ENCODE results near the gene SPC25.
"Not testable (repeated sequence)": the region's sequence is repeated elsewhere in the genome, so short reads cannot be mapped to it uniquely, and the experiment has no call there.

The SPC25 gene

DNA sequence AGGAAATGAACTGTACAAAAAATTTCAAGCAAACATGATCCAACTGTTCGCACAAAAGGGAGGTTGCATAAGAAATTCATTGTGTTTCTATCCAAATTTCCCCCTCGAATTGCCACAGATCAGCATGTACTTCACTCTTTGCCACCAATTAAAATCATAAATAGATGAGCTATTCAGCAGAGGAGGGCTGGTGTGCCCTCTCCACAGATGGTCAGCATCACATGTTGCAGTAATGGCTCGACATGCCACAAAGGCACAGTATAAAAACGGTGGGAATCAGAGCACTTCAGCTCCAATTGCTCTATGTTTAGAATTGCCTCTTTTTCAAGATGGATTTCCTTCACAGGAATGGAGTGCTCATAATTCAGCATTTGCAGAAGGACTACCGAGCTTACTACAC, 10.8 kb upstream of the SPC25 start, which contains the start of gene G6PC2:
G6PC2 (plus strand) TSS at position 289 of the 400 bp plus-strand sequence; CDS start at position 330, 41 bp downstream.
- H3K4me3 ChIP-seq (ENCODE audit: low read length): no peak within 1 kb of the TSS
- H3K27me3 ChIP-seq (ENCODE audit: insufficient read depth, low read length): no peaks in the 10 kb centered on the region
- no peak within 1 kb of the TSS for H3K9ac ChIP-seq (ENCODE audit: low read depth, low read length)
- no peaks in the 10 kb centered on the region for H3K36me3 ChIP-seq (ENCODE audit: insufficient read depth, low read length)
- H3K9me3 ChIP-seq (ENCODE audit: insufficient read depth, low read depth, low read length): no peaks in the 10 kb centered on the region
- 92% methylated on average over 5 of the region's 5 CpGs for WGBS
- H3K27ac ChIP-seq (ENCODE audit: low read depth, low read length): no peak within 1 kb of the TSS
- no peaks in the 10 kb centered on the region for H3K4me1 ChIP-seq (ENCODE audit: insufficient read depth, low read length)

DNA sequence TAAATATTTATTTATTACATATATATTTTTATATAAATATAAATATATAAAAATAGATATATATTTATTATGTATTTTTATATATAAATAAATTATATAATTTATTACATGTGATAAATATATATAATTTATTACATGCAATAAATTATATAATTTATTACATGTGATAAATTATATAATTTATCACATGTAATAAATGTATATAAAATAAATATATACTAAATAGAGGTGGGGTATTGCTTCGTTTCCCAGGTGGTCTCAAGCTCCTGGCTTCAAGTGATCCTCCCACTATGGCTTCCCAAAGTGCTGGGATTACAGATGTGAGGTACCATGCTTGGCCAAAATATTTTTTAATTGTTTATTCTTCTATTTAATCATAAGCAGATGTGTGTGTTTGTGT, 7.2 kb upstream of the SPC25 start:
- Histone ChIP-seq H3K9me3 (ENCODE audit: insufficient read depth, low read depth, low read length) (no peaks in the 10 kb centered on the region), H3K27me3 (ENCODE audit: insufficient read depth, low read length) (no peaks in the 10 kb centered on the region), H3K4me3 (ENCODE audit: low read length) (no peak overlapping the region), H3K9ac (ENCODE audit: low read depth, low read length) (no peak overlapping the region), H3K4me1 (ENCODE audit: insufficient read depth, low read length) (no peaks in the 10 kb centered on the region), H3K27ac (ENCODE audit: low read depth, low read length) (no peak overlapping the region), H3K36me3 (ENCODE audit: insufficient read depth, low read length) (no peaks in the 10 kb centered on the region)
- WGBS: no CpG with 5 or more reads among the region's 1 CpG

DNA sequence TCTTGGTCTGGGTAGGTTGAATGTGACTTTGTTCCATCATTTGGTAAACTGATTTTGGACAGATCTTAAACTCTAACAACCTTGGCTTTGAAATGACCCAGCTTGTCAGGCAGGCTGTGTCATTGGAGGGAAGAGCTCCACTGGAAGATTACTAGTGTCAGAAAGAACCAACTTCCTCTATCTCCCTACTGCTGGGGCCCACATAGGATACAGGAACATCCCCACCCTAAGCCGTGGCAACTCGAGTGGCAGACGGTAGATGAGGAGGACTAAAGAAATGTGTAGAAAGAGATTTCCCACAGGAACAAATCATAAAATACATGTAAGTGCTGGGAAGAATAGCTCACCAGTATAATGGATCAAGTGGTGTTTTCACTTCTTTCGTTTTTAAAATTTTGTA, 6.6 kb upstream of the SPC25 start:
- H3K4me3 ChIP-seq (ENCODE audit: low read length): no peak overlapping the region
- H3K27me3 ChIP-seq (ENCODE audit: insufficient read depth, low read length): peaks cover 3% of the 10 kb centered on the region; the same call in 1 of the 2 replicates
- WGBS: no CpG with 5 or more reads among the region's 4 CpGs
- H3K36me3 ChIP-seq (ENCODE audit: insufficient read depth, low read length): no peaks in the 10 kb centered on the region
- no peaks in the 10 kb centered on the region for H3K9me3 ChIP-seq (ENCODE audit: insufficient read depth, low read depth, low read length)
- H3K4me1 ChIP-seq (ENCODE audit: insufficient read depth, low read length): no peaks in the 10 kb centered on the region
- no peak overlapping the region for H3K9ac ChIP-seq (ENCODE audit: low read depth, low read length)
- no peak overlapping the region for H3K27ac ChIP-seq (ENCODE audit: low read depth, low read length)

DNA sequence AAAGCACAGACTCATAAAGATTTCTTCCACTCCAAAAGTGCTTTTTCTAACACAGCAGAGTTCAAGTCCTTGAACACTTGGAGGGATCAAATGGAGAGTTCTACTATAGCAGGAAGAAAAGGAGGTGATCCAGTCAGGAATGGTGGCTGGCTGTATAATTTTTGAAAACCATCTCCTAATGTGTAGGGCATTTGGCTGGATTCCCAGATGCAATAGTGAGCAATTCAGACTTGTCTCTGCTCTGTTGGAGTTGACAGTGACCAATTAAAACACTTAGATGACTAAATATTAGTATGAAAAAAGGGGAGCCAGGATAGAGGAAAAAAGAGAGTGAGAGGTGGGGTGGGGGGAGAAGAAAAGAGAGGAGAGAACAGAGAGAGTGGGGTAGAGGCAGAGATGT, 5.5 kb upstream of the SPC25 start:
- H3K4me3 ChIP-seq (ENCODE audit: low read length): no peak overlapping the region
- H3K4me1 ChIP-seq (ENCODE audit: insufficient read depth, low read length): 0 out of 2 replicates have a peak, but pooled peaks cover under 1% of the 10 kb centered on the region
- H3K9ac ChIP-seq (ENCODE audit: low read depth, low read length): no peak overlapping the region
- H3K27ac ChIP-seq (ENCODE audit: low read depth, low read length): no peak overlapping the region
- peaks cover 10% of the 10 kb centered on the region; the same call in 1 of the 2 replicates for H3K27me3 ChIP-seq (ENCODE audit: insufficient read depth, low read length)
- H3K9me3 ChIP-seq (ENCODE audit: insufficient read depth, low read depth, low read length): no peaks in the 10 kb centered on the region
- no peaks in the 10 kb centered on the region for H3K36me3 ChIP-seq (ENCODE audit: insufficient read depth, low read length)

DNA sequence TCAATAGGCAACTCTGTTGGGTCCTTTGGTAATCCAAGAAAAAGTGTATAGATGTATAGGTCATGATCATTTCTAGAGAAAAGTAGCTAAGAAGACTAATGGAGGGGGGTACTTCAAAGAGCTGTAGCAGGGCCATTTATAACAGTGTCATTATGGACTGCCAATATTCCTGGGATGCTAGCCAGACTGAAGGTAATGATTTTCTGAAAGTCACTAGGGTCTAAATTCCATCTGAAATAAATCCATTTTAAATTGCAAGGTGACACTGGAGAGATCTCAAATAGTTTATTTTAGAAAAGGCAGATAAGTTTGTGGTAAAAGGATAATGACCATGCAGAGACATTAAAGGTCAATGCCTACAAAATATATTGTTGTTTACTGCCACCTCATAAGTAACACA, 4.5 kb upstream of the SPC25 start:
- H3K4me3 ChIP-seq (ENCODE audit: low read length): no peak overlapping the region
- H3K27me3 ChIP-seq (ENCODE audit: insufficient read depth, low read length): peaks cover 12% of the 10 kb centered on the region; the same call in 1 of the 2 replicates
- no peak overlapping the region for H3K27ac ChIP-seq (ENCODE audit: low read depth, low read length)
- no peak overlapping the region for H3K9ac ChIP-seq (ENCODE audit: low read depth, low read length)
- H3K36me3 ChIP-seq (ENCODE audit: insufficient read depth, low read length): no peaks in the 10 kb centered on the region
- H3K9me3 ChIP-seq (ENCODE audit: insufficient read depth, low read depth, low read length): no peaks in the 10 kb centered on the region
- H3K4me1 ChIP-seq (ENCODE audit: insufficient read depth, low read length): 0 out of 2 replicates have a peak, but pooled peaks cover 2% of the 10 kb centered on the region

DNA sequence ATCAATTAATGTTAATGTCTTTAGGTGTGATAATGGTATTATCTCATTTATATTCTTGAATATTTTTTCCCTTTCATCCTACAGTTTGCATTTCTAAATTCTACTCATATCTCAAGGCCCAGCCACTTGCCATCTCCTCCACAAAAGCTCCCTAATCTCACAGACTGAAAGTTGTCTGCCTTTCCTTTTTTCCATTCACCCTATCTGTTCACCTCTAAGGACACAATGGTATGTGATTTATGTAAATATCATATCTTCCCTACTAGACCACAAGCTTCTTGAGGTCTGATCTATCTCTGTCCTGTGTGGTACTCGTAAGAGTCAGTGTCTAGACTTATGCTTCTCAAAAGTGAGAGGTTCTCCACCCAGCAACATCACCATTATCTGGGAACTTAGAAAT, 3.9 kb upstream of the SPC25 start:
- H3K9ac ChIP-seq (ENCODE audit: low read depth, low read length): no peak overlapping the region
- peaks cover 5% of the 10 kb centered on the region; the same call in 1 of the 2 replicates for H3K4me1 ChIP-seq (ENCODE audit: insufficient read depth, low read length)
- H3K27me3 ChIP-seq (ENCODE audit: insufficient read depth, low read length): peaks cover 12% of the 10 kb centered on the region; the same call in 1 of the 2 replicates
- no peaks in the 10 kb centered on the region for H3K36me3 ChIP-seq (ENCODE audit: insufficient read depth, low read length)
- H3K27ac ChIP-seq (ENCODE audit: low read depth, low read length): no peak overlapping the region
- WGBS: 100% methylated on average over 1 of the region's 1 CpG
- H3K9me3 ChIP-seq (ENCODE audit: insufficient read depth, low read depth, low read length): no peaks in the 10 kb centered on the region
- no peak overlapping the region for H3K4me3 ChIP-seq (ENCODE audit: low read length)

DNA sequence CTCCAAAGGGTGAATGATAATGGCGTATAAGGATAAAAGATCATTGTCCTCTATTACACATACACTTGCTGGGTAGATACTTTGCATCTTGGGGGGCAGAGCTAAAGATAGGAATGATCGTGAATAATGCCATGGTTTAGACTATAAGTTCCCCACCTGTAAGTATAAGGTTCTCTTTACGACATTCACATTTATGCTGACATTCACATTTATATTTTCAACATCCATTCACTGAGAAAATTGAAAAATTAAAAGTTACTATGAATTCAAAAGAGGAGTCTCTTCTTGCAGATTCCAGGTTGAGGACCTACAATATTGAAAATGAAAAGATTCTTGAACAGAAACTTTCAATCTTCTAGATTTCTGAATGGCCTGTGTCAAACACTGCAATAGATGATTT, 2.1 kb upstream of the SPC25 start:
- Histone ChIP-seq H3K9ac (ENCODE audit: low read depth, low read length) (no peak overlapping the region), H3K4me3 (ENCODE audit: low read length) (no peak overlapping the region), H3K9me3 (ENCODE audit: insufficient read depth, low read depth, low read length) (no peaks in the 10 kb centered on the region), H3K27ac (ENCODE audit: low read depth, low read length) (no peak overlapping the region), H3K36me3 (ENCODE audit: insufficient read depth, low read length) (peaks cover 11% of the 10 kb centered on the region), H3K4me1 (ENCODE audit: insufficient read depth, low read length) (peaks cover 6% of the 10 kb centered on the region; the same call in 1 of the 2 replicates), H3K27me3 (ENCODE audit: insufficient read depth, low read length) (peaks cover 12% of the 10 kb centered on the region; the same call in 1 of the 2 replicates)
- WGBS: no CpG with 5 or more reads among the region's 3 CpGs

DNA sequence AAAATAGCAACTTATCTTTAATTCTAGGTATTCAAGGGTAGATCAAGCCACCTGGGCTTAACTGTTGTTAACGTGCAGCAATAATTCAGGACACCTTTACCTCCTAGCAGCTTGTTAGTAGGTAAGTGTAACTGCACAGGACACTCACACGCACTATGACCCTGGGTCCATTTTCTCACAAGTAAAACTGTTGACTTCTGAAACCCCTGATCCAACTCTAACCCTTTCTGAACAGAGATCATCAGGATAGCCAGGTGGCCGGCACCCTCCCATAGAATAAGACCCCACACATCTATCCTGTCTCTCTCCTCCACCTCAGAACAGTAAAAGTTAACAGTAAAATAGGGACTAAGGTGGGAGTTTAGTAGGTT, 610 bp downstream of the SPC25 start:
- peaks cover 33% of the 10 kb centered on the region for H3K36me3 ChIP-seq (ENCODE audit: insufficient read depth, low read length)
- no peak overlapping the region for H3K27ac ChIP-seq (ENCODE audit: low read depth, low read length)
- peaks cover 6% of the 10 kb centered on the region; the same call in 1 of the 2 replicates for H3K4me1 ChIP-seq (ENCODE audit: insufficient read depth, low read length)
- H3K9me3 ChIP-seq (ENCODE audit: insufficient read depth, low read depth, low read length): no peaks in the 10 kb centered on the region
- peak overlapping the region; percentile 81 for H3K9ac ChIP-seq (ENCODE audit: low read depth, low read length)
- H3K27me3 ChIP-seq (ENCODE audit: insufficient read depth, low read length): peaks cover 12% of the 10 kb centered on the region; the same call in 1 of the 2 replicates
- 16% methylated on average over 3 of the region's 3 CpGs for whole genome bisulfite sequencing
- H3K4me3 ChIP-seq (ENCODE audit: low read length): peak overlapping the region; percentile 89

DNA sequence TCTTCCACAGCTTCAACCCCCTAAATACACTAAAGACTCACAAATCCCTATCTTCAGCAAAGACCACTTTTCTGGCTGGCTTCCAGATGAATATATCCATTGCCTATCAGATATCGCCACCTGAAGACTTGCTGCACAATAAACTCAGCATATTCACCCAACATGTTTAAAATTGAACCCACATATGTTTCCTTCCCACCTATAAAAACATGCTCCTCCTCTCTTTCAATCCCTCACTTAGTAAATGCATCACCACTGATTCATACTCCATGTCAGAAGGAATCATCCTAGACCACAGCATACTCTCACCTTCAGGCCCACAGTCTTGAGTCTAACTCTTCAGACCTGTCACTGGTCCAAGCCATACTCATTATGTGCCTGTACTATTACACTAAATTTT, 5.3 kb downstream of the SPC25 start:
- Histone ChIP-seq H3K4me1 (ENCODE audit: insufficient read depth, low read length) (peaks cover 4% of the 10 kb centered on the region; the same call in 1 of the 2 replicates), H3K4me3 (ENCODE audit: low read length) (no peak overlapping the region), H3K27me3 (ENCODE audit: insufficient read depth, low read length) (no peaks in the 10 kb centered on the region), H3K36me3 (ENCODE audit: insufficient read depth, low read length) (peaks cover 41% of the 10 kb centered on the region), H3K9me3 (ENCODE audit: insufficient read depth, low read depth, low read length) (no peaks in the 10 kb centered on the region), H3K9ac (ENCODE audit: low read depth, low read length) (no peak overlapping the region), H3K27ac (ENCODE audit: low read depth, low read length) (no peak overlapping the region)
- 91% methylated on average over 1 of the region's 1 CpG for WGBS

DNA sequence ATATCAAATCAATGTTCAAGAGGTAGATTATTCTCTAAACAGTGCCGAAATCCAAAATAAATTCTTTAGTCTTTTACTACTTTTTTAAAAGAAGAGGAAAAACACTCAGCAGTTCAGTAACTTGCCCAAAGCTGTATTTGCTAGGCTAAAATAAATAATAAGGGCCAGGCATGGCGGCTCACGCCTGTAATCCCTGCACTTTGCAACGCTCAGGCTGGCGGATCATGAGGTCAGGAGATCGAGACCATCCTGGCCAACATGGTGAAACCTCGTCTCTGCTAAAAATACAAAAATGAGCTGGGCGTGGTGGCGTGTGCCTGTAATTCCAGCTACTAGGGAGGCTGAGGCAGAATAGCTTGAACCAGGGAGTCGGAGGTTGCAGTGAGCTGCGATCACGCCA, 8.1 kb downstream of the SPC25 start:
- 93% methylated on average over 12 of the region's 12 CpGs for WGBS
- not testable (repeated sequence) for H3K27me3 ChIP-seq (ENCODE audit: insufficient read depth, low read length); H3K9ac ChIP-seq (ENCODE audit: low read depth, low read length); H3K4me3 ChIP-seq (ENCODE audit: low read length); H3K9me3 ChIP-seq (ENCODE audit: insufficient read depth, low read depth, low read length); H3K27ac ChIP-seq (ENCODE audit: low read depth, low read length); H3K4me1 ChIP-seq (ENCODE audit: insufficient read depth, low read length)
- peaks cover 29% of the 10 kb centered on the region for H3K36me3 ChIP-seq (ENCODE audit: insufficient read depth, low read length)

DNA sequence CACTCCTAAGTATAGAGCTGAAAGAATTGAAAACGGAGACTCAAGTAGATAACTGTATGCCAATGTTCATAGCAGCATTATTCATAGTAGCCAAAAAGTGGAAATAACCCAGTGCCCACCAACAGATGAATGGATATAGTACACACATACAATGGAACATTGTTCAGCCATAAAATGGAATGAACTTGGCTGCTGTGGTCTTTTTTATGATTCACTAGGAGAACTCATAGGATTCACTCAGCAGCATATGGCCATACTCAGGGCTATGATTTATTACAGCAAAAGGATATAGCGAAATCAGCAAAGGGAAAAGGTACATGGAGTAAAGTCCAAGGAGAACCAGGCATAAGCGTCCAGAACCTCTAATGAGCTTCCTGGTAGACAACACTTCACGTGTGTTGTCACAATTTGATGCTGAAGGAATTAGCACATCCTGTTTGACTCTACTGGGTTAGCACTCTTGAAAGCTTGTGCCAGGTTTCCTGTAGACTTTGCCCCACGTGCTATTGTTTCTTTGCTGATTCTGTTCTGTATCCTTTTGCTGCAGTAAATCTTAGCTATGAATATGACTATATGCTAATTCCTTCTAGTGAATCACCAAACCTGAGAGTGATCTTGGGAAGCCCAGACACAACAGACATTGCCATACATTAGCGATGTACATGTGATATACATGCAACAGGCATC, 15.7 kb downstream of the SPC25 start:
- no peaks in the 10 kb centered on the region for H3K27me3 ChIP-seq (ENCODE audit: insufficient read depth, low read length)
- no peak overlapping the region for H3K4me3 ChIP-seq (ENCODE audit: low read length)
- no peak overlapping the region for H3K27ac ChIP-seq (ENCODE audit: low read depth, low read length)
- peaks cover 3% of the 10 kb centered on the region; the same call in 1 of the 2 replicates for H3K9me3 ChIP-seq (ENCODE audit: insufficient read depth, low read depth, low read length)
- H3K9ac ChIP-seq (ENCODE audit: low read depth, low read length): no peak overlapping the region
- 95% methylated on average over 6 of the region's 6 CpGs for WGBS
- peaks cover 15% of the 10 kb centered on the region for H3K4me1 ChIP-seq (ENCODE audit: insufficient read depth, low read length)
- H3K36me3 ChIP-seq (ENCODE audit: insufficient read depth, low read length): peaks cover 36% of the 10 kb centered on the region

DNA sequence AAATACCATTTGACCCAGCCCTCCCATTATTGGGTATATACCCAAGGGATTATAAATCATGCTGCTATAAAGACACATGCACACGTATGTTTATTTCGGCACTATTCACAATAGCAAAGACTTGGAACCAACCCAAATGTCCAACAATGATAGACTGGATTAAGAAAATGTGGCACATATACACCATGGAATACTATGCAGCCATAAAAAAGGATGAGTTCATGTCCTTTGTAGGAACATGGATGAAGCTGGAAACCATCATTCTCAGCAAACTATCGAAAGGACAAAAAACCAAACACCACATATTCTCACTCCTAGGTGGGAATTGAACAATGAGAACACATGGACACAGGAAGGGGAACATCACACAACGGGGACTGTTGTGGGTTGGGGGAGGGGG, 19.4 kb downstream of the SPC25 start:
- not testable (repeated sequence) for H3K9me3 ChIP-seq (ENCODE audit: insufficient read depth, low read depth, low read length); H3K4me1 ChIP-seq (ENCODE audit: insufficient read depth, low read length); H3K4me3 ChIP-seq (ENCODE audit: low read length); H3K9ac ChIP-seq (ENCODE audit: low read depth, low read length); H3K27ac ChIP-seq (ENCODE audit: low read depth, low read length); H3K27me3 ChIP-seq (ENCODE audit: insufficient read depth, low read length)
- 100% methylated on average over 1 of the region's 4 CpGs for WGBS
- H3K36me3 ChIP-seq (ENCODE audit: insufficient read depth, low read length): peaks cover 33% of the 10 kb centered on the region

All from HUES64 (cell line).